ENCODE measurements around the gene INSRR. TPM values are rescaled to one million over a fixed set of nuclear protein-coding genes. Genes with fewer than 3 reads are reported as not detected.

The INSRR gene
- total RNA-seq, 4 donors from 2014 or later = under 0.01 to 0.60 (median 0.20) TPM

DNA sequence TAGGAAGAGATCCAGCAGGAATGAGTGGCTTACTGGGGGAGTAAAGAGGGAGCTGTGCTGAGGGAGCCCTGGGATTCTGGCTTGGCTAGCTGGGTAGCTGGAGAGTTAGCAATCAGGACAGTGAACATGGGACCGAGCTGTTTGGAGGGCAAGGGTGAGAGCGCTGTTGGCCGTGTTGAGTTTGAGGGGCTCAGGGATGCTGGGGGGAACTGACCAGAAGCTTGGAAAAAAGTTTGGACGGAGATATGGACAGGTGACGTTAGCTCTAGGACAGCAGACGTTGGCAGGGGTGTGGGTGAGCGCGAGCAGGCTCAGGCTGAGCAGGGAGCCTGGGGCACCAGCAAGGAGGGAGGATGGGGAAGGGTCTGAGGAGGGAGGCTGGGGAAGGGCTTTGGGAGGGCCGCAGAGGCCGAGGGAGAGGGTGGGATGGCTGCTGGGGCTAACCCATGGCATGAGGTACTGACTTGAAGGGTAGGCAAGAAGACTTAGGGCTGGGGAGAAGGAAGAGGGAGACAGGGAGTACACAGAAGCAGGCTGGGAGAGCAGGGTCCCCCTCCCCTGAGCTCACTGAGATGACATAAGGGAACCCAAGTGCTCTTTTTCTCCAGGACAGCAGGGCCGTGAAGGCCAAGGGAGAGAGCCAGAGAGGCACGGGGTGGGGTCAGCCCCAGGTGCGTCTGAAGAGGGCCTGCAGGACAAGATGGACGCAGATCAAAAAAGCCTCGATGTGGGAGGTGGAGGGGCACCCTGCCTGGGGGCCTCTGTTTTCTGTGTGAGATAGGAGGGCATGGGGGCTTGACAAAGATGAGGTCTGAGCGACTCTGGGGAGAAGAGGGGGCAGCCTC is 50.5 kb downstream of the INSRR start:
- Histone ChIP-seq H3K9me3 (no peaks in the 10 kb centered on the region), H3K36me3 (no peaks in the 10 kb centered on the region), H3K4me1 (peaks cover 0 to 31% (median 4%) of the 10 kb centered on the region in 4 donors), H3K27ac (no peak overlapping the region), H3K27me3 (no peaks in the 10 kb centered on the region), H3K4me3 (no peak overlapping the region)
- DNase-seq (ENCODE audit: low spot score in 2 of 2) = no peak
- 83 to 89% methylated on average over 16 of the region's 16 CpGs for WGBS, 2 donors
- TF ChIP-seq, protein P1, sequence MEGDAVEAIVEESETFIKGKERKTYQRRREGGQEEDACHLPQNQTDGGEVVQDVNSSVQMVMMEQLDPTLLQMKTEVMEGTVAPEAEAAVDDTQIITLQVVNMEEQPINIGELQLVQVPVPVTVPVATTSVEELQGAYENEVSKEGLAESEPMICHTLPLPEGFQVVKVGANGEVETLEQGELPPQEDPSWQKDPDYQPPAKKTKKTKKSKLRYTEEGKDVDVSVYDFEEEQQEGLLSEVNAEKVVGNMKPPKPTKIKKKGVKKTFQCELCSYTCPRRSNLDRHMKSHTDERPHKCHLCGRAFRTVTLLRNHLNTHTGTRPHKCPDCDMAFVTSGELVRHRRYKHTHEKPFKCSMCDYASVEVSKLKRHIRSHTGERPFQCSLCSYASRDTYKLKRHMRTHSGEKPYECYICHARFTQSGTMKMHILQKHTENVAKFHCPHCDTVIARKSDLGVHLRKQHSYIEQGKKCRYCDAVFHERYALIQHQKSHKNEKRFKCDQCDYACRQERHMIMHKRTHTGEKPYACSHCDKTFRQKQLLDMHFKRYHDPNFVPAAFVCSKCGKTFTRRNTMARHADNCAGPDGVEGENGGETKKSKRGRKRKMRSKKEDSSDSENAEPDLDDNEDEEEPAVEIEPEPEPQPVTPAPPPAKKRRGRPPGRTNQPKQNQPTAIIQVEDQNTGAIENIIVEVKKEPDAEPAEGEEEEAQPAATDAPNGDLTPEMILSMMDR (IDR thresholded peaks at IDR 0.05) = no peak
- no peak for TF ChIP-seq EP300 (IDR thresholded peaks at IDR 0.05)
- no peak for TF ChIP-seq POLR2A (IDR thresholded peaks at IDR 0.05)

DNA sequence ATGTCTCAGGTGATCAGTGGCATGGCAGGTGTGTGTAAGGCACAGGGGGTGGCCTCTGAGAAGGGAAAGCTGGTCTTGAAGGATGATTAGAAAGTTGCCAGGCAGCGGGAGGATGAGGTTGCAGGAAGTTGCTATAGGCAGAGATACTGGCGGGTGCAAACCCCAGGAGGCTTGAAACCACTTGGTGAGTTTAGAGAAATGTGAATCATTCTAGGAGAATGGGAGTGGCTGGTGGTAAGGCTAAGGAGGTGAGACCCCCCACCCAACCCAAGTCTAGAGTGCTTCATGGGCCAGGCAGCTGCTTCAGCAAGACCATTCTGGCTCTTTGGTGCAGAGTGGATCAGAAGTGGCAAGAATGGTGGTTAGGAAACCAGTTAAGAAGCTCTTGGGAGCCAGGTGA is 51.3 kb downstream of the INSRR start:
- 92 to 98% methylated on average over 2 of the region's 2 CpGs for WGBS, 2 donors
- Histone ChIP-seq H3K27ac (no peak overlapping the region), H3K4me1 (peaks cover 0 to 28% (median 1%) of the 10 kb centered on the region in 4 donors), H3K4me3 (no peak overlapping the region), H3K36me3 (no peaks in the 10 kb centered on the region), H3K9me3 (no peaks in the 10 kb centered on the region), H3K27me3 (no peaks in the 10 kb centered on the region)
- TF ChIP-seq EP300 (IDR thresholded peaks at IDR 0.05) = no peak
- TF ChIP-seq, protein P1 (IDR thresholded peaks at IDR 0.05) = no peak
- TF ChIP-seq POLR2A (IDR thresholded peaks at IDR 0.05) = no peak
- no peak for DNase-seq (ENCODE audit: low spot score in 2 of 2)

DNA sequence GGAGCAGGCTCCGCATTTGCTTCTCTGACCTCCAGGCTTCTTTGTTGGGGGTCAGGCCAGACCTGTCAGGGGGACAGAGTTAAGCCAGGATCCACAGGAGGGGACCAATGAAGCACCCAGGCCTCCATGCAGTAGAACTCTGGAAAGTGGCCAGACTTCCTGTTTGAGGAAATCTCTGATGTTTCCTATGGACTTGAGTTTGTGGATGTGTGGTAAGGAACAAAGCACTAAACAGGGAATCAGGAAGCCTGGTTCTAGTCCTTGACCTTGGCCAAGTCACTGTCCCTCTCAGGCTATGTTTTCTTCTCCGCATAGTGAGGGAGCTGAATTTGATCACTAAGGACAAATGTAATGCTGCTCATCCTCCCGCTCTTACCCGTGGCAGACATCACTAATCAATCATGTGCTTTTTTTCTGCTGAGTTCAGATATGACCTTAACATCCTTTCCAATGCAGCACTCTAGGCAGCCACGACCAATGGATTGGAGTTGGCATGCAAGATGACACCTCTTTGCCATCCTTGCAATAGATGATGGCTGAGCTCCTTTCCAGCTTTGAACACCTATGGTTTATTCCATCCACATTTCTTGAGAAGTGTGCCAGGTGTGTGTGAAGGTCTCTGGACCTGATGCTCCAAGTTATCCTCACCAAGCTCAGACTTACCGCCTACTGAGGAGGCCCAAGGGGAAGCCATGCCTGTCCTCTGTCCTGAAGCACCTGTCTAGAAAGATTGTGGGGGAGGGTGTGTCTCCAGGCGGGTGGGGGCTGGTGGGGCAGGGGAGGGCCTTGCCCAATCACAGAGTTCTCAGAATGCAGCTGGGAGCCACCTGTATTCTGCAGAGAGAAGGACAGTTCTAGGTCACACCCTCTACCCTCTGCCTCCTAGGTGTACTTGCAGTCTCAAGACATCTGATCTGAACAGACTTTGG is 52.1 kb downstream of the INSRR start:
- H3K4me1 ChIP-seq = peaks cover 0 to 31% (median 1%) of the 10 kb centered on the region in 4 donors
- no peak overlapping the region for H3K4me3 ChIP-seq
- H3K27ac ChIP-seq = no peak overlapping the region
- H3K36me3 ChIP-seq = peaks cover 0 to 3% (median 0%) of the 10 kb centered on the region in 3 donors
- TF ChIP-seq, protein P1 (IDR thresholded peaks at IDR 0.05) = no peak
- WGBS, 2 donors = 79 to 82% methylated on average over 7 of the region's 7 CpGs
- no peaks in the 10 kb centered on the region for H3K27me3 ChIP-seq
- DNase-seq (ENCODE audit: low spot score in 2 of 2) = no peak
- no peaks in the 10 kb centered on the region for H3K9me3 ChIP-seq

DNA sequence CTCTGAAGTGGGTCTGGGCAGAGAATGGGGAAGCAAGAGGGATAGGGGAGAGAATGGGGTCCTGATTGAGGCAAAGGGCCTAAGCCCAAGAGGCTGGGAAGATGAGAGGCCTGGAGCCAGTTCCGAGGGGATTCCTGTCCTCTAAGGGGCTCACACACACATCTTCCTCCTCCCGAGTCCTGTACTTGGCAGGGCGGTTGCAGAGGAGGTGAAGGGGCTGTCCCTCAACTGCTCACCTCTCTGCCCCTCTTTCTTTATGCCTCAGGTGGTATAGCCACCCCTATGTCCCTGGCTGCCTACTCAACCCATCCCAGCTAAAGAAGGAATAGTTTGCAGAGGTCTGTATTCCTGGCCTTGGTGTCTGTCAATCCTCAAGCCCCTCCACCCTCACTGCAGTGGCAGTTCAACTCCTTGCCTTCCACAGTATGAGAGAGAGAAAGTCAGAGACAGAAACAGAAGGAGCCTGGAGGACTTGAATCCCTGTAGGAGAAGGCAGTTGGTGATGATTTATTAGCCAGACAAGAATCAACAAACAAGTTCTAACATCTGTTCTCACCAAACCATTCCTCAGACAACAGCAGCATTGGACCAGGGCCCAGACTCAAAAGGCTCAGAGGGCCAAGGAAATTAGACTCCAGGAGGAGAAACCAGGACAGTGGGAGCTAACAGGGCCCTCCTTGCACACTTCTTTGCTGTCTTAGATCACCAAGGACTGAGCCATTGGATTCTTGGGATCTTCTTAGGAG is 53.0 kb downstream of the INSRR start:
- Histone ChIP-seq H3K27me3 (no peaks in the 10 kb centered on the region), H3K36me3 (peaks cover 0 to 12% (median 0%) of the 10 kb centered on the region in 3 donors), H3K4me3 (no peak overlapping the region), H3K27ac (no peak overlapping the region), H3K4me1 (peaks cover 0 to 40% (median 1%) of the 10 kb centered on the region in 4 donors), H3K9me3 (no peaks in the 10 kb centered on the region)
- peak; percentile 51 to 76 for DNase-seq (ENCODE audit: low spot score in 2 of 2)
- 87 to 88% methylated on average over 3 of the region's 3 CpGs for WGBS, 2 donors
- TF ChIP-seq EP300 (IDR thresholded peaks at IDR 0.05) (peak in 1 of 2 donors; percentile 35), POLR2A (IDR thresholded peaks at IDR 0.05) (no peak)

DNA sequence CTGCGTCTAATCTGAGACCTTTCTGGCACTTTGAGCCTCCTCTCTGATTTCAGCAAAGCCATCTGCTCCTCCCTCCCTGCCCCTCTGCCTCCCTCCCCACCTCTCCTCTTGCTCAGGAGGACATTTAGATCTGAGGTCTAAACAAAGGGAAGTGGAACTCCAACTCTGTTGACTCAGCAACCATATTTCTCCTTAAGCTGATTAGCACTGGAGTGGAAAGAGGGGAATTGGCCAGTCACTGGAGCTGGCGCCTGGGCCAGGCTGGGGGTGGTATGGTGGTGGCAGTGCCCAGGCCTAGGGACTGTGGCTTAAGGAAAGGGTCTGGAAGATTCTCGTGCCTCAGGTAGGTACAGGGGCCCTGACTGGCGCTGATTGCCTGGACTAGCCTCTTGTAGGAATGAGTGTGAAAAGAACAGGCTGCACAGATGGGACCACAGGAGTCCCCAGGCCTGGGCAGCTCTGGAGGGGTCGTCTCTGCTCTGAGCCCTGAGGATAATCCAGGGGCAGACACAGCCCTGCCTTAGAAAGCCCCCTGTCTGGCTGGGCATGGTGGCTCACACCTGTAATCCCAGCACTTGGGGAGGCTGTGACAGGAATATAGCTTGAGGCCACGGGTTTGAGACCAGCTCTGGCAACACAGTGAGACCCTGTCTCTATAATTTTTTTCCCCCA is 54.2 kb downstream of the INSRR start:
- Histone ChIP-seq H3K9me3 (no peaks in the 10 kb centered on the region), H3K27me3 (no peaks in the 10 kb centered on the region), H3K4me1 (peaks cover 0 to 45% (median 1%) of the 10 kb centered on the region in 4 donors), H3K4me3 (no peak overlapping the region), H3K36me3 (peaks cover 0 to 24% (median 6%) of the 10 kb centered on the region in 3 donors), H3K27ac (peak overlapping the region in 1 of 4 donors; percentile 9)
- WGBS, 2 donors = 63 to 64% methylated on average over 6 of the region's 6 CpGs
- DNase-seq (ENCODE audit: low spot score in 2 of 2) = no peak
- TF ChIP-seq, protein P1 (IDR thresholded peaks at IDR 0.05) = no peak
- TF ChIP-seq EP300 (IDR thresholded peaks at IDR 0.05) (no peak), POLR2A (IDR thresholded peaks at IDR 0.05) (no peak)
